ENCODE measurements around the gene CFAP65.

Gene CFAP65

GRCh38 chr2:219010162-219010756 lies 31.1 kb downstream of the CFAP65 start:
- no peaks in the 10 kb centered on the region for H3F3A ChIP-seq (ENCODE audit: control insufficient read depth, insufficient read depth)
- no peaks in the 10 kb centered on the region for H3K27me3 ChIP-seq (ENCODE audit: control insufficient read depth, low read length)
- no peaks in the 10 kb centered on the region for H3K36me3 ChIP-seq (ENCODE audit: control insufficient read depth, low read length)
- H3K79me2 ChIP-seq (ENCODE audit: control insufficient read depth, low read length), result no peaks in the 10 kb centered on the region
- no peaks in the 10 kb centered on the region for H3K9me3 ChIP-seq (ENCODE audit: control insufficient read depth, insufficient read depth, low read length)
- no peaks in the 10 kb centered on the region for H3K4me1 ChIP-seq (ENCODE audit: control insufficient read depth, low read length)
- H3K4me3 ChIP-seq (ENCODE audit: low read length), result no peak overlapping the region
- no peaks in the 10 kb centered on the region for H3K9me2 ChIP-seq (replicated peaks; ENCODE audit: control insufficient read depth, low read length)
- TF ChIP-seq CTCF (IDR thresholded peaks at IDR 0.05; ENCODE audit: low read depth, low read length, poor library complexity, severe bottlenecking), result peak; percentile 61
- TF ChIP-seq EZH2phosphoT487 (IDR thresholded peaks at IDR 0.05; ENCODE audit: borderline replicate concordance, low read length), result no peak
- no peaks in the 10 kb centered on the region for H4K20me1 ChIP-seq (ENCODE audit: control insufficient read depth, insufficient read depth, low read depth, low read length)
- no peak overlapping the region for H3K4me2 ChIP-seq (ENCODE audit: low read length)
- H3K27ac ChIP-seq (ENCODE audit: low read depth, low read length), result no peak overlapping the region

- Histone ChIP-seq H3K36me3 (ENCODE audit: control insufficient read depth, low read length) (no peaks in the 10 kb centered on the region), H3K27ac (ENCODE audit: low read depth, low read length) (no peak overlapping the region), H3K79me2 (ENCODE audit: control insufficient read depth, low read length) (no peaks in the 10 kb centered on the region), H3K4me3 (ENCODE audit: low read length) (no peak overlapping the region), H3K9me2 (replicated peaks; ENCODE audit: control insufficient read depth, low read length) (no peaks in the 10 kb centered on the region), H3K4me1 (ENCODE audit: control insufficient read depth, low read length) (no peaks in the 10 kb centered on the region), H3K4me2 (ENCODE audit: low read length) (no peak overlapping the region), H3K9me3 (ENCODE audit: control insufficient read depth, insufficient read depth, low read length) (no peaks in the 10 kb centered on the region), H4K20me1 (ENCODE audit: control insufficient read depth, insufficient read depth, low read depth, low read length) (no peaks in the 10 kb centered on the region), H3F3A (ENCODE audit: control insufficient read depth, insufficient read depth) (no peaks in the 10 kb centered on the region), H3K27me3 (ENCODE audit: control insufficient read depth, low read length) (peaks cover 1% of the 10 kb centered on the region; the same call in 1 of the 2 replicates)
- TF ChIP-seq CTCF (IDR thresholded peaks at IDR 0.05; ENCODE audit: low read depth, low read length, poor library complexity, severe bottlenecking), result no peak
- no peak for TF ChIP-seq EZH2phosphoT487 (IDR thresholded peaks at IDR 0.05; ENCODE audit: borderline replicate concordance, low read length)
These were observed 32.0 kb downstream of the CFAP65 start for GRCh38 chr2:219009294-219009693.

GRCh38 chr2:219003979-219004378 lies 37.3 kb downstream of the CFAP65 start:
- Histone ChIP-seq H3K9me2 (replicated peaks; ENCODE audit: control insufficient read depth, low read length) (no peaks in the 10 kb centered on the region), H3K27ac (ENCODE audit: low read depth, low read length) (no peak overlapping the region), H3K27me3 (ENCODE audit: control insufficient read depth, low read length) (peaks cover 42% of the 10 kb centered on the region), H3K4me1 (ENCODE audit: control insufficient read depth, low read length) (0 out of 2 replicates have a peak, but pooled peaks cover 3% of the 10 kb centered on the region), H3F3A (ENCODE audit: control insufficient read depth, insufficient read depth) (no peaks in the 10 kb centered on the region), H4K20me1 (ENCODE audit: control insufficient read depth, insufficient read depth, low read depth, low read length) (no peaks in the 10 kb centered on the region), H3K36me3 (ENCODE audit: control insufficient read depth, low read length) (no peaks in the 10 kb centered on the region), H3K4me3 (ENCODE audit: low read length) (no peak overlapping the region), H3K9me3 (ENCODE audit: control insufficient read depth, insufficient read depth, low read length) (no peaks in the 10 kb centered on the region), H3K79me2 (ENCODE audit: control insufficient read depth, low read length) (no peaks in the 10 kb centered on the region), H3K4me2 (ENCODE audit: low read length) (no peak overlapping the region)
- TF ChIP-seq CTCF (IDR thresholded peaks at IDR 0.05; ENCODE audit: low read depth, low read length, poor library complexity, severe bottlenecking), result no peak
- TF ChIP-seq EZH2phosphoT487 (IDR thresholded peaks at IDR 0.05; ENCODE audit: borderline replicate concordance, low read length), result no peak
